Spleen (tissue), 11 donors: ENCODE measurements around the gene RBM10. TPM values are rescaled to one million over a fixed set of nuclear protein-coding genes. Genes with fewer than 3 reads are reported as not detected.

ENCODE experiments used
- DNase-seq: peaks from one replicate; pipeline ENCODE4 v3.0.0-alpha.2; 2020
- H3K27ac ChIP-seq, 8 donors: fragments of 200-600 bp; sonication (generic) in 7 of 8; 1 replicate in 4 of 8; 2 replicates in 4 of 8; pipeline versions ENCODE4 v1.5.0 to v1.8.0; 2016 to 2021; ENCODE audit warnings: inconsistent platforms in 4 of 8, mild to moderate bottlenecking in 4 of 8, moderate library complexity in 1 of 8
- H3K27me3 ChIP-seq, 7 donors: fragments of 200-600 bp; sonication (generic) in 6 of 7; replicated peaks in 1 of 7; 1 replicate in 4 of 7; 2 replicates in 3 of 7; pipeline versions ENCODE4 v1.5.0 to v1.8.0; 2016 to 2021; ENCODE audit warnings: inconsistent platforms in 3 of 7, mild to moderate bottlenecking in 1 of 7
- H3K36me3 ChIP-seq, 6 donors: fragments of 200-600 bp; sonication (generic) in 5 of 6; 1 replicate in 4 of 6; 2 replicates in 2 of 6; pipeline versions ENCODE4 v1.5.0 to v1.8.0; 2016 to 2021; ENCODE audit warnings: inconsistent platforms in 2 of 6
- H3K4me1 ChIP-seq, 6 donors: fragments of 200-600 bp; sonication (generic) in 5 of 6; 1 replicate in 3 of 6; 2 replicates in 3 of 6; pipeline versions ENCODE4 v1.5.0 to v1.8.0; 2016 to 2021; ENCODE audit warnings: inconsistent platforms in 3 of 6
- H3K4me3 ChIP-seq, 8 donors: fragments of 200-600 bp; sonication (generic) in 7 of 8; 1 replicate in 4 of 8; 2 replicates in 4 of 8; pipeline versions ENCODE4 v1.5.0 to v1.8.0; 2016 to 2021; ENCODE audit warnings: inconsistent platforms in 4 of 8, mild to moderate bottlenecking in 4 of 8, moderate library complexity in 2 of 8
- H3K9me3 ChIP-seq, 8 donors: fragments of 200-600 bp; sonication (generic) in 7 of 8; 1 replicate in 4 of 8; 2 replicates in 4 of 8; pipeline versions ENCODE4 v1.5.0 to v1.8.0; 2016 to 2021; ENCODE audit warnings: inconsistent platforms in 4 of 8
- POLR2A ChIP-seq, 3 donors: fragments of 450-650 bp; IDR thresholded peaks; one replicate each; pipeline ENCODE4 v1.5.1; 2017; ENCODE audit warnings: antibody characterized with exemption in 3 of 3, mild to moderate bottlenecking in 1 of 3
- POLR2AphosphoS5 ChIP-seq, 3 donors: sonication (generic); formaldehyde crosslinking; IDR thresholded peaks; one replicate each; pipeline ENCODE4 v1.5.1; 2017; ENCODE audit warnings: antibody characterized with exemption in 3 of 3
- WGBS, 5 donors: extraction: QIAGEN DNeasy Blood & Tissue Kit in 3 of 5; methylation state at CpG; one replicate each; pipeline versions ENCODE4 v1.1.5 to v1.1.7; 2013 to 2018; 5-methylcytosine and 5-hydroxymethylcytosine counted together
- intact Hi-C: fragments of 100-400 bp; cut with DNase I; formaldehyde crosslinking; loops from one replicate; pipeline ENCODE4 v1.15.0; 2023; ENCODE audit warnings: low total_unique reads
- polyA plus RNA-seq, 3 donors: library from polyadenylated mRNA; stranded (reverse); fragments of 200-250 nt; gene quantifications; one replicate each; pipeline ENCODE4 v1.2.1, GENCODE V29; 2013
- total RNA-seq, 7 donors: library from RNA; depleted of rRNA in 3 of 7; stranded (reverse); fragments of >200 nt in 3 of 7; fragmentation: NEBNext Ultra II Directional in 4 of 7; extraction: Animal tissue kit (Norgen Biotek cat#: 25700) in 4 of 7; gene quantifications; one replicate each; pipeline versions ENCODE4 v1.1.0 to v1.2.1, GENCODE V29; 2016 to 2021
- TF ChIP-seq, protein P1 (sequence below), 11 experiments: fragments of 200-600 bp in 7 of 11; fragments of 450-650 bp in 4 of 11; sonication (generic) in 4 of 11; IDR thresholded peaks in 8 of 11; conservative IDR thresholded peaks in 3 of 11; 1 replicate in 7 of 11; 2 replicates in 4 of 11; pipeline versions ENCODE4 v1.4.0 to v1.8.0; 2016 to 2021; ENCODE audit warnings: antibody characterized with exemption in 11 of 11, inconsistent platforms in 4 of 11, mild to moderate bottlenecking in 1 of 11
- donor health status: healthy with polysubstance abuse.
- donor health status: DM: no; HTN: no; CAD: no; lungs with moderate emphysema.
- donor health status: DM: no; HTN: no; CAD: no.
- donor health status: Bipolar disorder and iron deficiency.
- donor health status: healthy.
- donor health status: DM: no; HTN: no; CAD: no.
- donor health status: DM: yes; HTN: yes; CAD: no.

The RBM10 gene
- total and polyA plus RNA-seq, 10 donors: 21.6 to 38.4 (median 29.7) TPM

DNA sequence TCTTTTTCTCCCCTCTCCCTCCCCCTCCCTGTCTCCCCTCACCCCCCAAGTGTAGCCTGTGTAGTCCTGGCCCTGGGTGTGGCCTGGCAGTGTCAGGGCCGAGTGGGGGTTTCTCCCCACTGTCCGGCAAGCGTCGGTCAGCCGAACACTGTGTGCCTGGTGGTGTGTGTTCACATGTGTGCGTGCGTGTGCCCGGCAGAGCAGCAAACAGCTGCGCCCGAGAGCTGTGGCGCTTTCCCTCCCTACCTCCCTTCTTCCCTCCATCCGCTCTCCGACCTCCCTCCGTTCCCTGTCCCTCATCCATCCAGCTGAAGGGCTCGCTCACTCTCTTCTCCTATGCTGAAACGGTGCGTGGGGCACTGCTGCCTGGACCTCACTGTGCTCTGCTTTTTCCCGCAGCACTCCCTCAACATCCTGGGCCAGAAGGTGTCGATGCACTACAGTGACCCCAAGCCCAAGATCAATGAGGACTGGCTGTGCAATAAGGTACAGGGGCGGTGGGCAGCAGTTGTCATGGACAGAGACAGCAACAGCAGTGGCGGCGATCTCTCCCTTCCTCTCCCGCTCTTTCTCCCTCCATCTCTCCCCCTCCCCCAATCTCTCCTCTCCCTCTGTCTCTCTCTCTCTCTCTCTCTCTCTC is 31.2 kb downstream of the RBM10 start:
- intact Hi-C loops: no loop called here
- DNase-seq: peak; percentile 36
- Histone ChIP-seq H3K9me3 (no peaks in the 10 kb centered on the region), H3K27me3 (peaks cover 0 to 21% (median 0%) of the 10 kb centered on the region in 7 donors), H3K27ac (no peak overlapping the region), H3K4me3 (no peak overlapping the region), H3K36me3 (peaks cover 0 to 100% (median 74%) of the 10 kb centered on the region in 6 donors), H3K4me1 (no peaks in the 10 kb centered on the region)
- TF ChIP-seq, protein P1, sequence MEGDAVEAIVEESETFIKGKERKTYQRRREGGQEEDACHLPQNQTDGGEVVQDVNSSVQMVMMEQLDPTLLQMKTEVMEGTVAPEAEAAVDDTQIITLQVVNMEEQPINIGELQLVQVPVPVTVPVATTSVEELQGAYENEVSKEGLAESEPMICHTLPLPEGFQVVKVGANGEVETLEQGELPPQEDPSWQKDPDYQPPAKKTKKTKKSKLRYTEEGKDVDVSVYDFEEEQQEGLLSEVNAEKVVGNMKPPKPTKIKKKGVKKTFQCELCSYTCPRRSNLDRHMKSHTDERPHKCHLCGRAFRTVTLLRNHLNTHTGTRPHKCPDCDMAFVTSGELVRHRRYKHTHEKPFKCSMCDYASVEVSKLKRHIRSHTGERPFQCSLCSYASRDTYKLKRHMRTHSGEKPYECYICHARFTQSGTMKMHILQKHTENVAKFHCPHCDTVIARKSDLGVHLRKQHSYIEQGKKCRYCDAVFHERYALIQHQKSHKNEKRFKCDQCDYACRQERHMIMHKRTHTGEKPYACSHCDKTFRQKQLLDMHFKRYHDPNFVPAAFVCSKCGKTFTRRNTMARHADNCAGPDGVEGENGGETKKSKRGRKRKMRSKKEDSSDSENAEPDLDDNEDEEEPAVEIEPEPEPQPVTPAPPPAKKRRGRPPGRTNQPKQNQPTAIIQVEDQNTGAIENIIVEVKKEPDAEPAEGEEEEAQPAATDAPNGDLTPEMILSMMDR (IDR thresholded peaks at IDR 0.05 in 8 of 11, conservative IDR thresholded peaks at IDR 0.05 in 3 of 11): no peak
- TF ChIP-seq POLR2AphosphoS5 (IDR thresholded peaks at IDR 0.05): peak in 1 of 3 donors; percentile 19
- no peak for TF ChIP-seq POLR2A (IDR thresholded peaks at IDR 0.05)
- WGBS, 5 donors: 82 to 97% (median 95%) methylated on average over 18 to 23 of the region's 23 CpGs

DNA sequence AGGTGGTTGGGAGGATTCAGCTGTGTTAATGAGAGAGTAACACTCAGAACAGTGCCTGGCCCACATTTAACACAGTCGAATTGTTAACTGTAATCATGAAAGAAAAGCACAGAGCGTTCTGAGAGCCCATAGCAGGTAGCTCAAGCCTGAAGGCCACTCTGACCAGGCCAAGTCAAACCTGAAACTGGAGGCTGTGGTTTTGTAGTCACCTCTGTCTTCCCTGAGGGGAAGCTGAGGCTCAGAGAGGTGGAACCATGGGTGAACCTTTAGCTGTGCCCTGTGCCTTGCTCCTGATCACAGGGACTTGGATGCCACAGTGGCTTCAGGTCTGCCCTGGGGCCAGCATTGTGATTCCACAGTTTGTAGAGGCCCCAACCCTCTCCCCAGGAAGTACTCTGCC is 32.1 kb downstream of the RBM10 start:
- peaks cover 0 to 100% (median 76%) of the 10 kb centered on the region in 6 donors for H3K36me3 ChIP-seq

DNA sequence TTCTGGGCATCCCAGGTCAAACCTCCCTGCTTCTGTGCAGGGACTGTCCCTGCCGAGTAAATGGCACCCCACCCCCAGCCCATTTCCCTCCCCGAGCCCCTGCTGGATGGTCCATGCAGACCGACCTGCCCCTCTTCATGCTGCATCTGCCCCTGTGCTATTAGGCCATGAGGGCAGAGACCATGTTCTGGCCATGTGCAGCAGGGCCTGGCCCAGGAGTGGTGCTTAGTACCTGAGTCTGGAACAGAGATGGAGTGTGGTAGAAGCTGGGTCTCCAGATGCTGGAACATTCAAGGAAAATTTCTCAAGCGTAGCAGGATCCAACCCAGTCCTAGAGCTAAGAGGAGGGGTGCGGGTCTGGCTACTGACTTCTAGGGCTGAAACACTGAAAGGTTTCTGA is 33.3 kb downstream of the RBM10 start:
- no peak overlapping the region for H3K4me3 ChIP-seq
- no peak overlapping the region for H3K27ac ChIP-seq
- peaks cover 0 to 21% (median 0%) of the 10 kb centered on the region in 7 donors for H3K27me3 ChIP-seq
- intact Hi-C loops: no loop called here
- H3K36me3 ChIP-seq: peaks cover 0 to 100% (median 77%) of the 10 kb centered on the region in 6 donors
- H3K9me3 ChIP-seq: no peaks in the 10 kb centered on the region
- 73 to 95% (median 86%) methylated on average over 3 to 5 of the region's 5 CpGs for WGBS, 5 donors
- peak; percentile 47 for DNase-seq
- no peaks in the 10 kb centered on the region for H3K4me1 ChIP-seq
- TF ChIP-seq, protein P1 (IDR thresholded peaks at IDR 0.05 in 8 of 11, conservative IDR thresholded peaks at IDR 0.05 in 3 of 11): no peak
- TF ChIP-seq POLR2AphosphoS5 (IDR thresholded peaks at IDR 0.05) (no peak), POLR2A (IDR thresholded peaks at IDR 0.05) (no peak)

More for the DNA sequence above, 32.1 kb downstream of the RBM10 start:
- TF ChIP-seq, protein P1 (IDR thresholded peaks at IDR 0.05 in 8 of 11, conservative IDR thresholded peaks at IDR 0.05 in 3 of 11): no peak
- TF ChIP-seq POLR2A (IDR thresholded peaks at IDR 0.05) (no peak), POLR2AphosphoS5 (IDR thresholded peaks at IDR 0.05) (no peak)
- WGBS, 5 donors: 47 to 94% (median 65%) methylated on average over 2 of the region's 2 CpGs
- no peak overlapping the region for H3K27ac ChIP-seq
- H3K4me1 ChIP-seq: no peaks in the 10 kb centered on the region
- H3K27me3 ChIP-seq: peaks cover 0 to 21% (median 0%) of the 10 kb centered on the region in 7 donors
- peak; percentile 19 for DNase-seq
- no peaks in the 10 kb centered on the region for H3K9me3 ChIP-seq
- no peak overlapping the region for H3K4me3 ChIP-seq
- intact Hi-C loops: no loop called here

DNA sequence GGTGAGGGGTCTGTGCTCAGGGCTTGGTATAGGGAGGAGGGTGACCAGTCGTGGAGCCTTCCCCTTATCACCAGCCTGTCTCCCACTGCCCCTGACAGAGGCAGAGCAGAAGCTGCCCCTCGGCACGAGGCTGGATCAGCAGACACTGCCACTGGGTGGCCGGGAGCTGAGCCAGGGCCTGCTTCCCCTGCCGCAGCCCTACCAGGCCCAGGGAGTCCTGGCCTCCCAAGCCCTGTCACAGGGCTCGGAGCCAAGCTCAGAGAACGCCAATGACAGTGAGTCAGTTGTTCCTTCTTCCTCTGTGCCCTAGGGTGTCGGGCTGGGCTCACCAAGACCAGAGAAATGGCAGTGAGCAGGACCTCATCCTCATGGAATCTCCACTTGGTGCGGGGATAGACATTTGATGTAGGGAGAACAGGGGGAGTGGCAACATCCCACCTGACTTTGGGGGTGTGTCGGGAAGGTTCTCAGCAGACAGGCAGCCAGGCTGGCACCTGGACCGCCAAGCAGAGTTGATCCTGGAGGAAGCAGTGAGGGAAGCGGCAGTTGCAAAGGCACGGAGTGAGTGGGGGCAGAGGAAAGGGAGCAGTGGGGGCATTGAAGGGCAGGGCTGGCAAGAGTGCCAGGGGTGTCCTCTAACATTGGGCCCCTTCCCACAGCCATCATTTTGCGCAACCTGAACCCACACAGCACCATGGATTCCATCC is 34.4 kb downstream of the RBM10 start:
- H3K4me3 ChIP-seq: no peak overlapping the region
- H3K4me1 ChIP-seq: no peaks in the 10 kb centered on the region
- no peaks in the 10 kb centered on the region for H3K9me3 ChIP-seq
- peak; percentile 65 for DNase-seq
- TF ChIP-seq, protein P1 (IDR thresholded peaks at IDR 0.05 in 8 of 11, conservative IDR thresholded peaks at IDR 0.05 in 3 of 11): no peak
- TF ChIP-seq POLR2A (IDR thresholded peaks at IDR 0.05): no peak
- TF ChIP-seq POLR2AphosphoS5 (IDR thresholded peaks at IDR 0.05): peak in 1 of 3 donors; percentile 50
- H3K27ac ChIP-seq: no peak overlapping the region
- H3K27me3 ChIP-seq: peaks cover 0 to 18% (median 0%) of the 10 kb centered on the region in 7 donors
- WGBS, 5 donors: 69 to 95% (median 83%) methylated on average over 4 to 14 of the region's 14 CpGs
- intact Hi-C loops: no loop called here
- H3K36me3 ChIP-seq: peaks cover 0 to 100% (median 76%) of the 10 kb centered on the region in 6 donors
